Ovary (tissue), 9 donors: ENCODE results near the gene SIX5. TPM values are rescaled to one million over a fixed set of nuclear protein-coding genes. Genes with fewer than 3 reads are reported as not detected.

Experiments
- DNase-seq, 5 donors: peaks; one replicate each; pipeline ENCODE4 v3.0.0-alpha.2; 2019 to 2020
- H3K27ac ChIP-seq, 2 donors: fragments of 200-600 bp; one replicate each; pipeline versions ENCODE4 v1.5.1 to v1.8.0; 2019 to 2022
- H3K27me3 ChIP-seq: fragments of 200-600 bp; one replicate; pipeline ENCODE4 v1.8.0; 2022
- H3K36me3 ChIP-seq: fragments of 200-600 bp; sonication (generic); one replicate; pipeline ENCODE4 v1.5.1; 2019
- H3K4me1 ChIP-seq: one replicate; pipeline ENCODE4 v1.8.1; 2013; ENCODE audit warnings: mild to moderate bottlenecking, moderate library complexity; ENCODE audit not compliant: insufficient read depth
- H3K4me3 ChIP-seq: fragments of 200-600 bp; sonication (generic); one replicate; pipeline ENCODE4 v1.5.1; 2017
- H3K9me3 ChIP-seq, 2 donors: fragments of 200-600 bp in 1 of 2; sonication (generic) in 1 of 2; one replicate each; pipeline versions ENCODE4 v1.5.1 to v1.8.1; 2013 to 2019; ENCODE audit warnings: mild to moderate bottlenecking in 1 of 2, moderate library complexity in 1 of 2
- EP300 ChIP-seq: sonication (generic); formaldehyde crosslinking; IDR thresholded peaks from one replicate; pipeline ENCODE4 v1.6.1; 2017; ENCODE audit warnings: antibody characterized with exemption
- POLR2A ChIP-seq: fragments of 450-650 bp; IDR thresholded peaks from one replicate; pipeline ENCODE4 v1.6.1; 2017; ENCODE audit warnings: antibody characterized with exemption, mild to moderate bottlenecking, moderate library complexity
- WGBS, 3 donors: extraction: QIAGEN DNeasy Blood & Tissue Kit in 1 of 3; methylation state at CpG; one replicate each; pipeline versions ENCODE4 v1.1.5 to v1.1.7; 2013 to 2017; 5-methylcytosine and 5-hydroxymethylcytosine counted together
- intact Hi-C, 4 donors: fragments of 100-400 bp; cut with DNase I; formaldehyde crosslinking; loops; one replicate each; pipeline versions ENCODE4 v1.11.0 to v1.15.1; 2022 to 2023
- polyA plus RNA-seq, 2 donors: library from polyadenylated mRNA; stranded (reverse); fragments of 200-250 nt in 1 of 2; fragments of 350-450 nt in 1 of 2; fragmentation: Illumina TruSeq in 1 of 2; extraction: RNeasy Lipid Tissue Mini Kit (QIAGEN cat#74804) in 1 of 2; gene quantifications; one replicate each; pipeline ENCODE4 v1.2.3, GENCODE V29; 2013 to 2014
- total RNA-seq, 7 donors: library from RNA; depleted of rRNA in 2 of 7; stranded (reverse); fragments of >200 nt in 2 of 7; fragmentation: NEBNext Ultra II Directional in 3 of 7; extraction: Animal tissue kit (Norgen Biotek cat#: 25700) in 3 of 7; gene quantifications; one replicate each; pipeline versions ENCODE4 v1.1.0 to v1.2.4, GENCODE V29; 2016 to 2023
- TF ChIP-seq, protein P1 (sequence below), 3 donors: fragments of 450-650 bp in 2 of 3; fragments of 200-600 bp in 1 of 3; IDR thresholded peaks; one replicate each; pipeline versions ENCODE4 v1.5.1 to v1.8.0; 2016 to 2022; ENCODE audit warnings: antibody characterized with exemption in 3 of 3, mild to moderate bottlenecking in 1 of 3
- donor health status: DM: no; HTN: no; CAD: no; lungs with moderate emphysema.
- donor health status: DM: no; HTN: no; CAD: no.
- donor health status: Bipolar disorder and iron deficiency.
- donor health status: DM: yes; HTN: yes; CAD: no.
- donor health status: DM: no; HTN: no; CAD: no.
- donor health status: DM: yes; HTN: yes; CAD: no.

Gene SIX5
- total and polyA plus RNA-seq, 9 donors, result 5.4 to 64.4 (median 43.5) TPM

DNA sequence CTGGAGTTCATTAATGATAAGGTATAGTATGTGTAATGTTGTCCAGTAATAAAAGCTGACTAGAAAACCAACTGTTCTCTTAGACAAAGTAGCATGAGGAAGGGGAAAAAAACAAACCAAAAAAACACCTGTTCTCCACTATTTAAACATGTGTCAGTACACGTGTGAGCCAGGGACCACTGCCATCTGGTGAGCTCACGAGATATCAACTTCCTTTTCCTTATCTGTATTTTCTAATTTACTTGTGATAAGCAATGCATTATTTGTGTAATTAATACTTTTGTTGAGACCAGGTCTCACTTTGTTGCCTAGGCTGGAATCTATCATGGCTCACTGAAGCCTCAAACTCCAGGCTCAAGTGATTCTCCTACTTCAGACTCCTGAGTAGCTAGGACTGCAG lies 4.3 kb upstream of the SIX5 start:
- TF ChIP-seq, protein P1, sequence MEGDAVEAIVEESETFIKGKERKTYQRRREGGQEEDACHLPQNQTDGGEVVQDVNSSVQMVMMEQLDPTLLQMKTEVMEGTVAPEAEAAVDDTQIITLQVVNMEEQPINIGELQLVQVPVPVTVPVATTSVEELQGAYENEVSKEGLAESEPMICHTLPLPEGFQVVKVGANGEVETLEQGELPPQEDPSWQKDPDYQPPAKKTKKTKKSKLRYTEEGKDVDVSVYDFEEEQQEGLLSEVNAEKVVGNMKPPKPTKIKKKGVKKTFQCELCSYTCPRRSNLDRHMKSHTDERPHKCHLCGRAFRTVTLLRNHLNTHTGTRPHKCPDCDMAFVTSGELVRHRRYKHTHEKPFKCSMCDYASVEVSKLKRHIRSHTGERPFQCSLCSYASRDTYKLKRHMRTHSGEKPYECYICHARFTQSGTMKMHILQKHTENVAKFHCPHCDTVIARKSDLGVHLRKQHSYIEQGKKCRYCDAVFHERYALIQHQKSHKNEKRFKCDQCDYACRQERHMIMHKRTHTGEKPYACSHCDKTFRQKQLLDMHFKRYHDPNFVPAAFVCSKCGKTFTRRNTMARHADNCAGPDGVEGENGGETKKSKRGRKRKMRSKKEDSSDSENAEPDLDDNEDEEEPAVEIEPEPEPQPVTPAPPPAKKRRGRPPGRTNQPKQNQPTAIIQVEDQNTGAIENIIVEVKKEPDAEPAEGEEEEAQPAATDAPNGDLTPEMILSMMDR (IDR thresholded peaks at IDR 0.05), result no peak
- TF ChIP-seq EP300 (no peak), POLR2A (no peak)
- no peaks in the 10 kb centered on the region for H3K4me1 ChIP-seq
- no peak for DNase-seq
- H3K27me3 ChIP-seq, result no peaks in the 10 kb centered on the region
- no peak overlapping the region for H3K27ac ChIP-seq
- no peaks in the 10 kb centered on the region for H3K36me3 ChIP-seq
- H3K4me3 ChIP-seq, result no peak overlapping the region
- no peaks in the 10 kb centered on the region for H3K9me3 ChIP-seq
- WGBS, 3 donors, result 18 to 41% (median 23%) methylated on average over 2 of the region's 2 CpGs
- intact Hi-C loops, result no loop called here

DNA sequence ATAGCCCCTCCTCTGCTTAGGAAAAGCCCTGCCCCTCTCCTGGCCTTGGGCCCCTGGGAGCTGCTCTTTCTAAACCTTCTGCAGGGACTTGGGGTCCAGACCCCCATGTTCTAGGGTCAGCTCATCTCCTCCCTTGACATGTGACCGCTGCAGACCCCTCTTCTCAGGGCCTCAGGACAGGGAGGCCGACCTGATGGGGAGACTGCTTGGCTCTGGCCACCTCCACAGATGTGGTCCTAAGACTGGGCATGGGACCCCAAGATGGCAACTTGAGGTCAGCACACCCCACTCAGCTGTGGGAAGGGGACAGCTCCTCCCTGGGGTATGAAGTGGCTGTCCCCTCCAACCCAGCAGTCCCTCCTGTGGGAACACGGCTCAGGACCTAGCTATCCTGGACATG lies 3.9 kb upstream of the SIX5 start:
- H3K27ac ChIP-seq, result no peak overlapping the region
- H3K27me3 ChIP-seq, result no peaks in the 10 kb centered on the region
- H3K4me1 ChIP-seq, result no peaks in the 10 kb centered on the region
- H3K4me3 ChIP-seq, result no peak overlapping the region
- H3K9me3 ChIP-seq, result no peaks in the 10 kb centered on the region
- TF ChIP-seq POLR2A, result no peak
- no peak for TF ChIP-seq EP300
- TF ChIP-seq, protein P1 (IDR thresholded peaks at IDR 0.05), result no peak
- no peaks in the 10 kb centered on the region for H3K36me3 ChIP-seq
- intact Hi-C loops, result no loop called here
- DNase-seq, result peak in 3 of 5 donors; percentile 30 to 38 (median 31)
- 68 to 84% (median 81%) methylated on average over 3 of the region's 3 CpGs for WGBS, 3 donors

DNA sequence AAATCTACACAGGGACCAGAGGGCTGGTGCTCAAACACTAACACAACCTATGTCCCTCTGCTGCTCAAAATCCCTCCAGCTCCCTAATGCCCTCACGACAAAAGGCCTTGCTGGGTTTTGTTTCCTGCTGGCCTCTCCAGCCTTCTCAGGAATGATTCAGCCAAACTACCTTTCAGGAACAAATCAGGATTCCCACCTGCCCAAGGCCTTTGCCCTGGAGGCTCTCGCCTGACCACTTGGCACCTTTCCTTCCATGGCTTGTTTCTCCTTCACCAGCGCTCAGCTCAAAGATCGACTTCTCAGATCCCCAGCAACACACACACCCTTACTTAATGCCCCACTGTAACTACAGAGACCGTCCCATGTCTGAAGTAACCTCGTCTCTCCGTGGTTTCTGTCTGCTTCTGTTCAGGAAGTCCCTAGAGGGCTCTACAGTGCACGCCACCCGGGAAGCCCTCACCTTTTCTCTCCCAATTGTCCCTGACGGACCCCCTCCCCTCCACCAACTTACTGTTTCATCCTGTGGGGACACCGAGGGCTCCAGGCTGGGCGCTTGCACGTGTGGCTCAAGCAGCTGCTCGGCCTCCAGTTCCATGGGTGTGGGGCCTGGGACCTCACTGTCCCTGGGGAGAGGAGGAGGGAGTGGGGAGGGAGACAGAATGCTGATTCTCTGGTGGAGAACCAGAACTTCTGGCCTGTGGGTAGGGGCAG lies 3.2 kb upstream of the SIX5 start:
- Histone ChIP-seq H3K27ac (peak overlapping the region in 1 of 2 donors; percentile 94), H3K4me1 (no peaks in the 10 kb centered on the region), H3K27me3 (no peaks in the 10 kb centered on the region), H3K9me3 (no peaks in the 10 kb centered on the region), H3K4me3 (no peak overlapping the region), H3K36me3 (no peaks in the 10 kb centered on the region)
- TF ChIP-seq EP300 (no peak), POLR2A (no peak)
- TF ChIP-seq, protein P1 (IDR thresholded peaks at IDR 0.05), result no peak
- peak in 4 of 5 donors; percentile 32 to 45 (median 42) for DNase-seq
- WGBS, 3 donors, result 77 to 81% (median 80%) methylated on average over 14 of the region's 14 CpGs
- intact Hi-C loops, result no loop called here

DNA sequence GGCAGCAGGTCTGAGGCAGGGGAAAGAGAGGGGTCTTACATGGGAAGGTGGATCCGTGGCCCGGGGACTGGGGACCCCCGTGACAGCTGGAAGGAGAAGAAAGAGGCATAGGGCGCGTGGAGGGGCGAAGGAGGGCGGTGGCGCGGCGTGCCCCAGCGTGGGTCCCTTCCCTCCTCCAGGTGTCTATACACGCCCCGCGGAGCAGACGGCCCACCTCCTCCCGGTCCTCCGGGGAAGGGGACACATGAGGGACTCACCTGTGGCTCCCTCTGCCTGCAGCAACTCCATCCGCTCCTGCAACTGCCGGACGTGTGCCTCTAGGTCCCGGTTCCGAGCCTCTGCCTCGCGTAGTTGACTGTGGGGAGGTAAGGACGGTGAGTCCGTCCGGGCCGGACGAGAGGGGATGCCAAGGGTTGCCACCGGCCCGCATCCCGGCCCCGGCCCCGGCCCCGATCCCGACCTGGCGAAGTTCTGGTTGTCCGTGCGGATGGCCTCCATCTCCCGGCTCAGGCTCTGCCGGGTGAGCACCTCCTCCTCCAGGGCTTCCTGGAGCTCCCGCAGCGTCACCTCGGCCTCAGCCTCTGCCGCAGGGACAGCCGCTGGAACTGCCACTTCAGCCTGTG lies 2.4 kb upstream of the SIX5 start:
- Histone ChIP-seq H3K4me1 (peaks cover 4% of the 10 kb centered on the region), H3K27ac (peak overlapping the region; percentile 92 to 94), H3K4me3 (peak overlapping the region; percentile 60), H3K9me3 (no peaks in the 10 kb centered on the region), H3K36me3 (no peaks in the 10 kb centered on the region), H3K27me3 (no peaks in the 10 kb centered on the region)
- DNase-seq, result peak; percentile 59 to 73 (median 71)
- intact Hi-C loops, result loop anchor here in 2 of 4 donors (2.0 kb wide), 1 partner anchor 27 kb away; no protein-coding TSS in a partner anchor
- WGBS, 3 donors, result 68 to 83% (median 71%) methylated on average over 46 of the region's 46 CpGs
- TF ChIP-seq, protein P1 (IDR thresholded peaks at IDR 0.05), result no peak
- TF ChIP-seq POLR2A (no peak), EP300 (no peak)
